WERI-Rb-1 (cell line): ENCODE results near the gene UBIAD1.
A peak's percentile ranks its signal among the peaks of the same experiment; 100 is the strongest.

Source experiments
- DNase-seq: peaks from one replicate; pipeline ENCODE4 v3.0.0-alpha.2; 2020
- H3K27ac ChIP-seq: fragments of 250-450 bp; sonication (Bioruptor Pico); 2 replicates; pipeline ENCODE4 v1.5.1; 2020; ENCODE audit warnings: mild to moderate bottlenecking, moderate library complexity
- H3K27me3 ChIP-seq: fragments of 250-450 bp; sonication (Bioruptor Pico); 2 replicates; pipeline ENCODE4 v1.5.1; 2021; ENCODE audit warnings: mild to moderate bottlenecking, low read depth, moderate library complexity; ENCODE audit not compliant: insufficient read depth, severe bottlenecking
- H3K36me3 ChIP-seq: fragments of 250-450 bp; sonication (Bioruptor Pico); 2 replicates; pipeline ENCODE4 v1.5.1; 2020; ENCODE audit warnings: mild to moderate bottlenecking, moderate library complexity
- H3K4me3 ChIP-seq: 2 replicates; pipeline ENCODE4 v1.5.1; 2011; ENCODE audit warnings: low read depth, mild to moderate bottlenecking, control low read depth, low read length
- H3K9me3 ChIP-seq: fragments of 250-450 bp; sonication (Bioruptor Pico); 2 replicates; pipeline ENCODE4 v1.5.1; 2021; ENCODE audit warnings: mild to moderate bottlenecking, moderate library complexity; ENCODE audit not compliant: severe bottlenecking
- TF ChIP-seq, protein P1 (sequence below): IDR thresholded peaks from 2 replicates; pipeline ENCODE4 v1.5.1; 2011; ENCODE audit warnings: low read depth, mild to moderate bottlenecking, control low read depth, inconsistent platforms, low read length

The UBIAD1 gene

GRCh38 chr1:11334261-11334804 lies 61.3 kb downstream of the UBIAD1 start:
- Histone ChIP-seq H3K36me3 (peaks cover 5% of the 10 kb centered on the region), H3K4me3 (no peak overlapping the region), H3K27ac (no peak overlapping the region), H3K9me3 (no peaks in the 10 kb centered on the region), H3K27me3 (no peaks in the 10 kb centered on the region)
- no peak for DNase-seq
- TF ChIP-seq, protein P1, sequence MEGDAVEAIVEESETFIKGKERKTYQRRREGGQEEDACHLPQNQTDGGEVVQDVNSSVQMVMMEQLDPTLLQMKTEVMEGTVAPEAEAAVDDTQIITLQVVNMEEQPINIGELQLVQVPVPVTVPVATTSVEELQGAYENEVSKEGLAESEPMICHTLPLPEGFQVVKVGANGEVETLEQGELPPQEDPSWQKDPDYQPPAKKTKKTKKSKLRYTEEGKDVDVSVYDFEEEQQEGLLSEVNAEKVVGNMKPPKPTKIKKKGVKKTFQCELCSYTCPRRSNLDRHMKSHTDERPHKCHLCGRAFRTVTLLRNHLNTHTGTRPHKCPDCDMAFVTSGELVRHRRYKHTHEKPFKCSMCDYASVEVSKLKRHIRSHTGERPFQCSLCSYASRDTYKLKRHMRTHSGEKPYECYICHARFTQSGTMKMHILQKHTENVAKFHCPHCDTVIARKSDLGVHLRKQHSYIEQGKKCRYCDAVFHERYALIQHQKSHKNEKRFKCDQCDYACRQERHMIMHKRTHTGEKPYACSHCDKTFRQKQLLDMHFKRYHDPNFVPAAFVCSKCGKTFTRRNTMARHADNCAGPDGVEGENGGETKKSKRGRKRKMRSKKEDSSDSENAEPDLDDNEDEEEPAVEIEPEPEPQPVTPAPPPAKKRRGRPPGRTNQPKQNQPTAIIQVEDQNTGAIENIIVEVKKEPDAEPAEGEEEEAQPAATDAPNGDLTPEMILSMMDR: no peak

- Histone ChIP-seq H3K27me3 (no peaks in the 10 kb centered on the region), H3K9me3 (no peaks in the 10 kb centered on the region), H3K36me3 (peaks cover 5% of the 10 kb centered on the region), H3K27ac (no peak overlapping the region), H3K4me3 (no peak overlapping the region)
- DNase-seq: no peak
- TF ChIP-seq, protein P1: no peak
Observed at GRCh38 chr1:11334821-11335220, 61.8 kb downstream of the UBIAD1 start.

GRCh38 chr1:11335417-11336056 lies 62.5 kb downstream of the UBIAD1 start:
- no peak for DNase-seq
- Histone ChIP-seq H3K9me3 (no peaks in the 10 kb centered on the region), H3K27ac (no peak overlapping the region), H3K4me3 (no peak overlapping the region), H3K36me3 (peaks cover 5% of the 10 kb centered on the region), H3K27me3 (no peaks in the 10 kb centered on the region)
- TF ChIP-seq, protein P1: no peak

DNA sequence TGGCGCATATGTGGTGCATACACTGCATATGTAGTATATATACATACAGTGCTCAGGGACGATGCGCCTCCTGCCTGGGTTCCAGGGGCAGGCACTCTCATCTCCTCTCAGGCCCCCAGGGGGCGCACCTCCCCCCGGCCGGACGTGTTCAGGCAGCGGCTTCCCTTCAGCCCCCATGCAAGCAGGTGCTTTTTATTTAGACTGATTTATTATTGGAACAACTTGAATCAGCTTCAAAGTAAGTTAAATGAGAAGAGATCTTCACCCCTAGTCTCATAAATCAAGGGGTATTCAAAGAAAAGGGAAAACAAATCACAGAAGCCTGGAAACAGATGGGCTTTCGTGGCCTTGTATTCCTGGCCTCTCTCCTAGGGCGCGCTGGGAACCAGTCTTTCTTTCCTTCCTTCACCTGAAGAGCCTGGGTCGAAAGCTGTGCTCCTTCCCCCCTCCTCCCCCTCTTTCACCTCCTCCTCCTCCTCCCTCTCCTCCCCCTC lies 64.6 kb downstream of the UBIAD1 start:
- peak; percentile 88 for DNase-seq
- no peaks in the 10 kb centered on the region for H3K27me3 ChIP-seq
- peak overlapping the region; percentile 26; the same call in 1 of the 2 replicates for H3K4me3 ChIP-seq
- peaks cover 5% of the 10 kb centered on the region for H3K36me3 ChIP-seq
- TF ChIP-seq, protein P1: peak; percentile 87
- no peaks in the 10 kb centered on the region for H3K9me3 ChIP-seq
- H3K27ac ChIP-seq: peak overlapping the region; percentile 71
